MCF 10A (cell line): ENCODE measurements around the gene MICALL2. TPM values are rescaled to one million over a fixed set of nuclear protein-coding genes. Genes with fewer than 3 reads are reported as not detected.

Experiments used
- BruUV-seq: library from RNA; stranded (reverse); fragments of 400-500 nt; replicated peaks from 2 replicates; lab custom pipeline; 2021; lab: Mats Ljungman, UMichigan
- CTCF ChIA-PET: fragments of 300-600 bp; sonication (Branson Sonifier 250); formaldehyde crosslinking; extraction: SDS; loops from one replicate; lab custom pipeline; 2021; ENCODE audit warnings: antibody characterized with exemption, inconsistent platforms; lab: Yijun Ruan, JAX
- POLR2A ChIA-PET: fragments of 300-600, 350-650 bp; sonication (Branson Sonifier 250); formaldehyde crosslinking; extraction: SDS; loops from one replicate; lab custom pipeline; 2020; ENCODE audit warnings: antibody characterized with exemption, inconsistent platforms; lab: Yijun Ruan, JAX
- DNase-seq: peaks from one replicate; pipeline ENCODE4 v3.0.0-alpha.2; 2018; ENCODE audit not compliant: unreplicated experiment
- H3K27ac Mint-ChIP-seq: one replicate; pipeline ENCODE4 v1.8.0; 2022; ENCODE audit warnings: mild to moderate bottlenecking, low read depth, mixed read lengths; ENCODE audit not compliant: unreplicated experiment
- H3K27me3 Mint-ChIP-seq: one replicate; pipeline ENCODE4 v1.8.0; 2022; ENCODE audit warnings: mixed read lengths; ENCODE audit not compliant: insufficient read depth, unreplicated experiment
- H3K36me3 Mint-ChIP-seq: one replicate; pipeline ENCODE4 v1.8.0; 2022; ENCODE audit warnings: mild to moderate bottlenecking, moderate library complexity, mixed read lengths; ENCODE audit not compliant: insufficient read depth, unreplicated experiment
- H3K4me1 Mint-ChIP-seq: one replicate; pipeline ENCODE4 v1.8.0; 2022; ENCODE audit warnings: mixed read lengths; ENCODE audit not compliant: insufficient read depth, unreplicated experiment
- H3K4me3 Mint-ChIP-seq: one replicate; pipeline ENCODE4 v1.8.0; 2022; ENCODE audit warnings: mild to moderate bottlenecking, moderate library complexity, mixed read lengths; ENCODE audit not compliant: unreplicated experiment
- H3K9me3 Mint-ChIP-seq: one replicate; pipeline ENCODE4 v1.8.0; 2022; ENCODE audit warnings: mixed read lengths; ENCODE audit not compliant: unreplicated experiment
- CTCF ChIP-seq: fragments of 200-600 bp; IDR thresholded peaks from one replicate; pipeline ENCODE4 v1.8.0; 2022; ENCODE audit warnings: antibody characterized with exemption, mild to moderate bottlenecking; ENCODE audit not compliant: unreplicated experiment
- intact Hi-C: fragments of 100-400 bp; cut with micrococcal nuclease; formaldehyde crosslinking; loops from 2 replicates; pipeline ENCODE4 v1.14.1; 2022
- total RNA-seq: library from RNA; stranded (reverse); gene quantifications from 2 replicates; pipeline ENCODE4 v1.2.3, GENCODE V29; 2022

Gene MICALL2
- total RNA-seq, 1 experiment from 2014 or later = 15.8 TPM

GRCh38 chr7:1442355-1443124 is 16.7 kb downstream of the MICALL2 start:
- Mint-ChIP-seq H3K4me1 (peaks cover 5% of the 10 kb centered on the region), H3K27ac (no peak overlapping the region), H3K36me3 (no peaks in the 10 kb centered on the region), H3K9me3 (no peaks in the 10 kb centered on the region), H3K27me3 (no peaks in the 10 kb centered on the region), H3K4me3 (no peak overlapping the region)
- ChIA-PET CTCF (no interaction called here), POLR2A (no interaction called here)
- DNase-seq = no peak
- intact Hi-C loops = no loop called here
- no peak for TF ChIP-seq CTCF
- BruUV-seq = no TSS peak

GRCh38 chr7:1441615-1442354 is 17.5 kb downstream of the MICALL2 start:
- Mint-ChIP-seq H3K27me3 (no peaks in the 10 kb centered on the region), H3K9me3 (no peaks in the 10 kb centered on the region), H3K36me3 (no peaks in the 10 kb centered on the region), H3K27ac (no peak overlapping the region), H3K4me1 (peaks cover 5% of the 10 kb centered on the region), H3K4me3 (no peak overlapping the region)
- ChIA-PET CTCF (interaction anchor here (0.6 to 2.0 kb wide), 3 partner anchors 9 to 675 kb away, joined by 3 to 13 read pairs (median 5); no protein-coding TSS in a partner anchor), POLR2A (interaction anchor here (0.7 to 1.0 kb wide), 2 partner anchors 17 to 51 kb away, joined by 3 read pairs; no protein-coding TSS in a partner anchor)
- TF ChIP-seq CTCF = no peak
- BruUV-seq = no TSS peak
- no peak for DNase-seq
- intact Hi-C loops = no loop called here

- intact Hi-C loops = no loop called here
- DNase-seq = no peak
- ChIA-PET CTCF (interaction anchor here (0.7 to 2.0 kb wide), 4 partner anchors 8 to 1011 kb away, joined by 3 to 13 read pairs (median 3); no protein-coding TSS in a partner anchor), POLR2A (no interaction called here)
- Mint-ChIP-seq H3K4me3 (no peak overlapping the region), H3K9me3 (no peaks in the 10 kb centered on the region), H3K27ac (no peak overlapping the region), H3K27me3 (no peaks in the 10 kb centered on the region), H3K4me1 (peaks cover under 1% of the 10 kb centered on the region), H3K36me3 (peaks cover 4% of the 10 kb centered on the region)
- TF ChIP-seq CTCF = no peak
- no TSS peak for BruUV-seq
These were observed 18.6 kb downstream of the MICALL2 start for GRCh38 chr7:1440620-1441019.
